ENCODE data around the gene NAP1L5.

NAP1L5 gene, protein sequence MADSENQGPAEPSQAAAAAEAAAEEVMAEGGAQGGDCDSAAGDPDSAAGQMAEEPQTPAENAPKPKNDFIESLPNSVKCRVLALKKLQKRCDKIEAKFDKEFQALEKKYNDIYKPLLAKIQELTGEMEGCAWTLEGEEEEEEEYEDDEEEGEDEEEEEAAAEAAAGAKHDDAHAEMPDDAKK

DNA sequence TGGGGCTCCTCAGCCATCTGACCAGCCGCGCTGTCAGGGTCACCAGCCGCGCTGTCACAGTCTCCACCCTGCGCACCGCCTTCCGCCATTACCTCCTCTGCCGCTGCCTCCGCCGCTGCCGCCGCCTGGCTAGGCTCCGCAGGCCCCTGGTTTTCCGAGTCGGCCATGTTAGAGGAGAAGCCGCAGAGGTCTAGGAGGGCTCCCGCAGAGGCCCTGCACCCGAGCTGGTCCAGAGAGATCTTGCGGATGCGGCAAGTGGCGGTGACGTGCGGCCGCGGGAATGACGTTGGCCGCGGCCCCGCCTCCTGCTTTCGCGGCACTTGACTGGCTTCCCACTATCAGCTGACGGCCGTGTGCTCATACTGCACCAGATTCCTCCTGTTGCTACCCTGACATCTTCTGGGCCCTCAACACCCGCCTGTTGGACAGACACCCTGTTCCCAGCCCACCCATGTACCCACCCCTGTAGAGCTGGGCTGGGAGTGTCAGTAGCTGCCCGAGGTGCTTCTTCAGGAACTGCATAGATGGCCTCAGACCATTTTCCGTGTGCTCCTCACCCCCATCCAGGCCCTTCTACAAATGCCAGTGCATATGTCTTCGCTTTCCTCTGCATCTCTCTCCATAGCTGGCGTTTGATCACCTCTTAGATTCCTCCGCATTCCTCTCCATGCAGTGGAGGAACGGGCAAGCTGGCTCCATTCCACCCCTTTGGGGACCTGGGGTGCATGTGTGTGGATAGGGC lies at the start of gene NAP1L5:
Gene NAP1L5, minus strand, starts transcription at position 242 of the 742 bp plus-strand sequence. Its CDS starts 75 bp downstream, at position 167.
- DNase-seq = peak; percentile 15

DNA sequence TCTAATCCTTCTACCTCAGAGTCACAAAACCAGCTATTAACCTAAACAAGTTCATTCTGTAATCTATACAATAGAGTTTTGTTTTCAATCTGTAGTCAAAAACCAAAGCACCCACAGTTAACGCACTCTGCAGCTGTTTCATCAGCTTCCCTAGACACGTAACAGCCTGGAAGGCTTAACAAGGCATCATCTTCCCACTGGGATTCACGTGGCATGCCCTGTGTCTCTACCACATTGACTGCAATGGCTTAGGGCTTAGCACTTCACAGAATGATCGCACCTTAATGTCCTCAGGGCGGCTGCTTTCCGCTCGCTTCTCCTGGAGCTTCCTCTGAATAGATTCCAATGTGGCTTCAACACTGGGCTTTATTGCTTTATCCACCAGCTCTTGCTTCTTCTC lies 49.7 kb upstream of the NAP1L5 start:
- no peak for DNase-seq

- no peak for DNase-seq
These were observed 48.6 kb upstream of the NAP1L5 start for GRCh38 chr4:88746206-88746605.

GRCh38 chr4:88745581-88746163 lies 48.0 kb upstream of the NAP1L5 start:
- no peak for DNase-seq

DNA sequence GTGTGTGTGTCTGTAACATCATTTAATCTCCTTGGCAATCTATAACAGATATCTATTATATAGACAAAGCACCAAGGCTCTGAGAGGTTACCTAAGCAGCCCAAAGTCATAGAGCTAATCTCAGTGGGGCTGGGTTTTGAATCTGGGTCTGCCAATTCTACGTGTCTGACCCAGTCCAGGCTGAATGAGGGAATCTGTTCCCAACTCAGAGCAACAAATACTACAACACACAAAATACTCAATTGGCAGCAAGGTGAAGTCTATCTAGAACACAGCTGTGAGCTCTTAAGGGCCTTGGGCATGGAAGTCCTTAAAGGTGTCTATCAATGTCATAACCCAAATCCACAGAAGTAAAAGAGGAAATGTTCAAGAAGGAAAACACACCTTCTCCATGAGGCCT lies 47.5 kb upstream of the NAP1L5 start:
- DNase-seq = no peak

DNA sequence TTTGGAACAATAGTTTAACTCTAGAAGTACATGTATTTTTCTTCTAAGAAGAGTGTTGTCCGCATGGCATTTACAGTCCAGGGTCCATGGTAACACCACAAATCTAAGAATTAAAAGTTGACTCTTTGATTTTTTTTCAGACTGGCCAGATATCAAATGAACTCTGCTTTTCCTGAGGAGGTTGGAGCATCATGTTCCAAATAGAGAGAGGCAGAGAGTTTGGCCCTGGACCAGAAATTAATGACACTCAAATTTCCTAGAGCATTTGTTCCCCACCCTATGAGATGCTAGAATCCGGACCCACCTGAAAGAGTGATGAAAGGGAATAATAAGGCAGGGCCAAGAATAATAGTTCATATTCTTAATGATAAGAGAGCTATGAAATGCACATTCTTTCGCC lies 47.0 kb upstream of the NAP1L5 start:
- no peak for DNase-seq

DNA sequence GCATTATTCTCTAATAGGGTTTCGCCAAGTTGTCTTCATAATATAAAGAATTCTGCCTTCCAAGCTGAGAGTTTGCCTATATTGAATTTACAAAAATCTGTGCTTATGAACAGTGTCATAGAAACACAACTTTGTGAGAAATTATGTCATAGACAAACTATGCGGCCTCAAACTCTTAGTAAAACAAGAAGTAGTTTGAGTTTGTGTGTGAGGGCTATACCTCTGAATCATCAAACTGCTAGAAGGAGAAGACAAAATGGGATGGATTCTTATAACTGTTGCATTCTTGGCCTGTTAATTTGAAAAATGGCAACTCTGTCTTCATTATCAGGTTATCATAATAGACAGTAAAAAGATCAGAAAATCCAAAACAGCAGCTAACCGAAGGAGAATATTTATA lies 46.1 kb upstream of the NAP1L5 start:
- DNase-seq = no peak

GRCh38 chr4:88742561-88742960 lies 44.9 kb upstream of the NAP1L5 start:
- no peak for DNase-seq

- no peak for DNase-seq
These were observed 40.6 kb upstream of the NAP1L5 start for GRCh38 chr4:88738180-88738579.

- DNase-seq = no peak
These were observed 39.8 kb upstream of the NAP1L5 start for GRCh38 chr4:88737307-88737941.

DNA sequence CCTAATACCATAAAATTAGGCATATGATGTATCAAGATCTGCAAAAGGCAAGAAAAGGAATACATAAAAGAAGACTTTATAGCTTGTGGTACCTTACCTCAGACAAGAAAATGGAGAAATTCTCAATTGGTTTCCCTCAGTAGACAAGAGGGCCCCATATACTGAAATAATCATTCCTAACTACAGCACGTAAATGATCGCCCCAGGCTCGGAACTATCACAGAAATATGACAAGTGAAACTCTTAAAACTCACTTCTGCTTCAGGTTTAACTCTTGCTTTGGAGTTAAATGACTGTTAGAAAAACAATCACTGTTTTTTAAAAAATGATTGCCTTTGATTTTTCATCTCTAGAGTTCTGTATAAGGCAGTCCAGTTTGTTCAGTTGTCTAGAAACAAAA lies 38.6 kb upstream of the NAP1L5 start:
- DNase-seq = no peak

GRCh38 chr4:88735564-88735963 lies 37.9 kb upstream of the NAP1L5 start:
- DNase-seq = no peak

- DNase-seq = no peak
These were observed 36.8 kb upstream of the NAP1L5 start for GRCh38 chr4:88734403-88734949.

DNA sequence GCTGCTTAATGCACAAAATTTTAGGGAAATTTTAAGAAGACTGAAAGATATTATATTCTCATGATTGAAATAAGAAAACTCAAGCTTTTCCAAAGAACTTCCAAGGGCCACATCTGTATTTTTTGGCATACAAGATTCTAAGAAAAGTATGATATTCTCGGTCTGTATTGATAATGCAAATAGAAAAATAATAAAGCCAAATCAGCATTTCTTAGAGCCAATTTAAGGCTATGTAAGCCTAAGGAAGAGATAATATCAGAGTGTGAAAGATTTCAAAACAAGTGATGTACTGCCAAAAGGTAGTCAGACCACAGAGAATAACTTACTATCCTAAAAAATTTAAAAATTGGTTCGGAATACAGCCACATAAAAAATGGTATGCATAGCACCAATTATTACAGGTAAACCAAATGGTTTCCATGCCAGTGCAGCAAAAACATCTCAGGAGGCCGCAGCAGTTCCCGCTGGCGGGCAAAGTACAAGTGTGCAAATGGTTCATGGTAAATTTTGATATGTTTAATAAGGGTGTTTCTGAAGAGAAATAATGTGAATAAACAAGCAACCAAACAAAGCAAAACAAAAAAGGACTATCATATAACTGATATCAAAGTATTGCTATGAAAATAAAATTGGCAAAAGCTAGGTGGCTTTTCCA lies 35.2 kb upstream of the NAP1L5 start:
- no peak for DNase-seq

- no peak for DNase-seq
These were observed 33.8 kb upstream of the NAP1L5 start for GRCh38 chr4:88731381-88731780.

DNA sequence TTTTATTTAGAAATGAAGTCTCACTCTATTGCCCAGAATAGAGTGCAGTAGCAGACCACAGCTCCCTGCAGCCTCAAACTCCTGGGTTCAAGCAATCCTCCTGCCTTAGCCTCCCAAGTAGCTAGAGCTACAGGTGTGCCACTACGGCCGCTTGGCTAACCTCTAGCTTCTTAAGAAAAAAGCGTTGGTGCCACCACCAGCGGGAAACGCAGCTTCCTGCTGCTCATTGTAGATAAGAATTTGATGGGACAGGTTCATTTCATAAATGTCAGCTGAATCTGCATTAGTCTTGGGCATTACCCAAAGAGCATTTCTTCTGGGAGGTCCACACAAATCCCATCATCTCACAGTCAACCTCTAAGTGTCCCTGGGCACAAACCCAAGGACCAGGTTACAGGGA lies 33.2 kb upstream of the NAP1L5 start:
- no peak for DNase-seq

- DNase-seq = no peak
These were observed 31.6 kb upstream of the NAP1L5 start for GRCh38 chr4:88729146-88729760.

DNA sequence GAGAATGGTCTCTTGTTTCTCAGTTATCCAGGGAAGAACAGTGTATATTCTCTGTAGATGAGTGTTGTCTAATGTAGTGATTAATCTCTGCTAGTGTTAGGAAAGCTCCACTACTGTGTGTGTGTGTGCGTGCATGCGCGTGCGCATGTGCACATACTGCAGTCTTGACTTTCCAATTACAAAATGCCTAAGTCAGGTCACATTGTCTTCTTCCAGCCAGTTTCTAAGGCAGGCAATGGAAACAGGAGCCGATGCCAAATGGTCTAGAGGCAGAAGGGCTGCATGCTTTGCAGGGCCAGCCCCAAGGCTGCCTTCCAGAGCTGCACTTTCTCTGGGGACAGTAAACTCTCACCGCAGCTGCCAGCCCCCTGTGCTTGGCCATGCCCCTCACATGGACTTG lies 30.5 kb upstream of the NAP1L5 start:
- DNase-seq = no peak

- no peak for DNase-seq
These were observed 28.4 kb upstream of the NAP1L5 start for GRCh38 chr4:88725986-88726385.

GRCh38 chr4:88725143-88725542 lies 27.5 kb upstream of the NAP1L5 start:
- DNase-seq = no peak

DNA sequence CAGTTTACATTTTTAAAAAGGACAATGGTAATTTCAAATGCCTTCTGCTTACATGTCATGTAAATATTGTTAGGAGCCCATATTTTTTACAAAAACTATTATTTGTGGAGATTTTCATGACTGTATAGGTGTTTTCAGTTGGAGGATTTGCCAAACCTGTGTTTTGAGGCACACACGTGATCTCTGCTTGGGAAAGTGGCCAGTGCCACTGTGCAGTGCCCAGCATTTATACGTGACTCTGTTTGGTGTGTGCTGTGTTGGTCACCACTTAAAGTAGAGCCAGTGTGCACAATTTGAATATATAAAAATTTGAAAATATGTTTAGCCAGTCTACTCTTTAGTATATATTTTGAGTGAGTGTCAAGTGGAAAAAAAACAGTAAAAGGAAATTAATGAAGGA lies 26.8 kb upstream of the NAP1L5 start:
- no peak for DNase-seq

GRCh38 chr4:88722828-88723227 lies 25.2 kb upstream of the NAP1L5 start:
- no peak for DNase-seq

All from NCI-H2029 (cell line).